GM18951 (cell line): ENCODE data around the gene FBXO15.

Experiments
- POLR2A ChIP-seq: IDR thresholded peaks from 4 replicates; pipeline ENCODE4 v1.6.1; 2011; ENCODE audit warnings: mild to moderate bottlenecking; ENCODE audit not compliant: insufficient read length, insufficient read depth; ENCODE audit errors: extremely low read depth
- in situ Hi-C: fragments of 300-500 bp; cut with MboI; formaldehyde crosslinking; loops from one replicate; pipeline ENCODE4 v1.12.0; 2022; ENCODE audit warnings: low sequenced_read_pairs, mixed read lengths, inconsistent platforms; ENCODE audit not compliant: unreplicated experiment

Gene FBXO15

DNA sequence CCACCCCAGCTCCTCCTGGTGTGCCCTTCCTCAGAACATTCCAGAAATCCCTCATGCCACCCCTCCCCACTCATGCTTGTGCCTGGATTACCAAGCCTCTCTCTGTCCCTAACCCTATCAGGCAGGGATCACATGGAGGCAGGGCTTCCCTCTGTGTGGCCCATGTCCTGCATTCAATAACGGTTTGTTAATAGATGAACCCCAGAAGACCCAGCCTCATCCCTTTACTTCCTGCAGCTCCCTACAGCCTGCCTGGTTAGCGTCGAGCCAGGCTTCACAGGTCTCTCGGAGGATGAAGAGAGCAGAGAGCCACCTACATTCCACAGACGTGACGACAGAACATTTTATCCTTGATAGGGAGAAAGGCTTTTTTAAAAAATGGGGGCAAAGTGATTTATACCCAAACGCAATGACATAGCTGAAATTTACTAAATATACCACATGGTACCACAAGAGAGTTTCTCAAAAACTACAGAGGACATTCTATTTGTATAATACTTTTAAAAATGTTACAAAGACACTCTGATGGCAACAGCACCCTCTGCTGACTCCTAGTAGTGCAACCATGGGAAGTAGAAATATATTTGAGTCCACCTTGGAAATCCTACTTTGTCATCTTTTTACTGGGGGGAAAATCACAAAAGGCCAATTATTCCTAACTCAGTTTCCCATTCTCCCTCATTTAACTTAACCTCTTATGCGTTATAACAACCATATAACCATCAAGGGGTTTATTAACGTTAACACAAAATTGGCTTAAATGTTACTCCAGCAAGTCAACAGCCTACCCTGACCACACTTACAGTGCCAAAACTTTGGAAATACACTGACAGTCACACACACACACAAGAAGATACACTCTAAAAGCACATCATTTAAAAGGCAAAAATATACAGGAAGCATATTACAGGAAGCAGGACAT is 30.7 kb downstream of the FBXO15 start:
- no peak for TF ChIP-seq POLR2A
- in situ Hi-C loops: no loop called here

DNA sequence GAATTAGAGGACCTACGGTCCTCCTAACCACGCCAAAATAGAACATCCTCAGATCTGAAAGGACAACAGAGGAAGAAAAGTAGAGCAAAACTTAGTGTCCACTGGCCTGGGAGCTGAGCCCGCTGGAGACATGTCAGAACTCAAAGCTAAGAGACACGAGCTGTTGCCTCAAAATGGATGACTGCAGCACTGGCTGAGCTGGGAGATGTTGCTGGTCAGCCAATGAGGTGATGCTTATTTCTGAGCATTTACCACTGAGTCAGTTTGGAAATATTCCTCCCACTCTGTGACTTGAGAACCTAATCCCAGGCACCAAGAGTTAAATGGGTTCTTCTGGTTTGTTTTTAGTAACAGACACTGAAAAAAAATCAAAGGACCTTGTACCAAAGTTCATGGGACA is 32.6 kb downstream of the FBXO15 start:
- TF ChIP-seq POLR2A: no peak
- in situ Hi-C loops: no loop called here

DNA sequence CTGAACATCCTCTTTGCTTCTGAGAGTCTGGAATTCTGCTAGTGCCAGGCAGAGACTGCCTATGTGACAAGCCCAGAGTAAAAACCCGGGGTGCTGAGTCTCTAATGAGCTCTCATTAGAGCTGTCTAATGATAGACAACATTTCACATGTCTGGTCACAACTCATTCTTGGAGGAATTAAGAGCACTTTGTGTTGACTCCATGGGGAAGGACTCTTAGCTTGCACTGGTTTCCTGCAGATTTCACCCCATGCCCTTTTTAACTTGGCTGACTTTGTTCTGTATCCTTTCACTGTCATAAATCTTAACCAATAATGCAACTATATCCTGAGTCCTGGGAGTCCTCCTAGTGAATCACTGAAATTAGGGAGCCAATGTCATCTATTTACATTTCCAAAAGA is 33.5 kb downstream of the FBXO15 start:
- TF ChIP-seq POLR2A: no peak
- in situ Hi-C loops: no loop called here

DNA sequence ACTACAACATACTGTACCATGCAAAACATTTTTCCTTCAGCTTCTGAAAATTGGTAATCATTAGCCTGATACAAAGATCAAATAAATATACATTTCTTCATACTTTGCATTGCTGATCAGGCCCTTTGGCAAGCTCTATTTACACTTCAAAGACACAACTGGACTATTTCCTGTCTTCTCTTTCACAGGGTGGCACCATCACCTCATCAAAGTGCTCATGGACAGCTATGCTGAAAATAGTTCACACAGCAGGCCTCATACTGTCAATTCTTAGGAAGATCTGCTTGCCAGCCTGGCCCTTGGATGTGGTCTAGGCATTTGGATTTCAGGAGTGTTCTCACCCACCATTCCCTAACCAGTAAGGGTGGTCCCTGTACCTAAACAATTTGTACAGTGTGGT is 33.9 kb downstream of the FBXO15 start:
- in situ Hi-C loops: no loop called here
- no peak for TF ChIP-seq POLR2A

DNA sequence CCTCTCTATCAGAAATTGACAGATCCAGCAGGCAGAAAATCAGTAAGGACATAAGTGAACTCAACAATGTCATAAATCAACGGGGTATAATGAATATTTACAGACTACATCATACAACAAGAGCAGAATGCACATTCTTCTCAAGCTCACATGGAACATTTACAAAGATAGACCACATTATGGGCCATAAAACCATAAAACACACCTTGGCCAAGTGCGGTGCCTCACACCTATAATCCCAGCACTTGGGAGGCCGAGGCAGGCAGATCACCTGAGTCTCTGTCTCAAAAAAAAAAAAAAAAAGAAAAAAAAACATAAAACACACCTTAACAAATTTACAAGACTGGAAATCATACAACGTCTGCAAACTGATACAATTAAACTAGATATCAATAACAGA is 36.7 kb downstream of the FBXO15 start:
- no peak for TF ChIP-seq POLR2A
- in situ Hi-C loops: no loop called here

DNA sequence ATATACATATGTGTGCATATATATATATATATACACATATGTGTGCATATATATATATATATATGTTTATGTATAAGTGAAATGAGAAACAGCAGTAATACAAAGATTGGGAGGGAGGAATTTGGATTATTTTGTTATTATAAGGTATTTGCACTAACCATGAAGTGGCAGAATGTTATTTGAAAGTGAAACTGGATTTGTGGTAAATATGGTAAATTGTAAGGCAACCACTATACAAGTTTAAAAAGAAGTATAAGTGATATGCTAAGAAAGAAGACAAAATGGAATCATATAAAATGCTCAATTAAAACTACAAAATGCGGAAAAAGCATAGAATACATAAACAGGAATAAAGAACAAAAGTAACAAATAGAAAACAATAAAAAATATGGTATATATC is 37.5 kb downstream of the FBXO15 start:
- in situ Hi-C loops: no loop called here
- no peak for TF ChIP-seq POLR2A

DNA sequence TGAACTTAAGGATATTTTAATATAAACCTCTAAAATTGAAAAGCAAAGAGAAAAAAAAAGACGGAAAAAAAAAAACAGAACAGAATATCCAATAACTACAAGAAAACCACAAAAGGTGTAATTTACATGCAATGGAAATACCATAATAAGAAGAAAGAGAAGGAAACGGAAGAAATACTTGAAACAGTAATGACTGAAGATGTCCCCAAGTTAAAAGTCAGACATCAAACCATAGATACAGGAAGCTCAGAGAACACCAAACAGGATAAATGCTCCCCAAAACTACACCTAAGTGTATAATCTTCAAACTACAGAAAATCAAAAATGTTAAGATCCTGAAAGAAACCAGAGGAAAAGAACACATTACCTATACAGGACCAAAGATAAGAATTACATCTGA is 39.2 kb downstream of the FBXO15 start:
- TF ChIP-seq POLR2A: no peak
- in situ Hi-C loops: no loop called here

DNA sequence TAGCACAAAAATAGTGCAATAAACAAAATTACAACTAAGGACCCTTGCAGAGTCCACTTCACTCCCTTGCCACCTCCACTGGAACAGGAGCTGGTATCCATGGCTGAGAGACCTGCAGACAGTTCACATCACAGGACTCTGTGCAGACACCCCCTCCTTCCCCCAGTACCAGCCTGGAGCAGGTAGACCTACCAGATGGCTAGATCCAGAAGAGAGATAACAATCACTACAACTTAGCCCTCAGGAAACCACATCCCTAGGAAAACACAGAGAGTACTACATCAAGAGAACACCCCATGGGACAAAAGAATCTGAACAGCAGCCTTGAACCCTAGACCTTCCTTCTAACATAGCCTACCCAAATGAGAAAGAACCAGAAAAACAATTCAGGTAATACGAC is 49.8 kb downstream of the FBXO15 start:
- in situ Hi-C loops: no loop called here
- TF ChIP-seq POLR2A: no peak

DNA sequence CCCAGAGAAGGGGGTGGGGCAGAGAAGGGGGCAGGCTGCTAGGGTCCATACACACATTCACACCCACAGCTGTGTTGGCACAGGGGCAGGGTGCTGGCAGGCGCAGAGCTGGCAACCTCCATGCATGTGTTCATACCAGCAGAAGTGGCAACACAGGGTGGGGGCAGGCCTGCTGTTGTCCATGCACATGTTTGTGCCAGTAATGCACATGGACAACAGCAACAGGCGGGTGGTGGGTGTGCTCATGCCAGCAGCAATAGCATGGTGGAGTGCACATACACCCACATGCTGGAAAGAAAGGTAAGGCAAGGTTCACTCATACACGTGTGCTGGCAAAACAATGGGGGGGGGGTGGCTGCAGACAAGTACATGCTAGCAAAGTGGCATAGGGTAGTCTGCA is 54.7 kb downstream of the FBXO15 start:
- no peak for TF ChIP-seq POLR2A
- in situ Hi-C loops: no loop called here

DNA sequence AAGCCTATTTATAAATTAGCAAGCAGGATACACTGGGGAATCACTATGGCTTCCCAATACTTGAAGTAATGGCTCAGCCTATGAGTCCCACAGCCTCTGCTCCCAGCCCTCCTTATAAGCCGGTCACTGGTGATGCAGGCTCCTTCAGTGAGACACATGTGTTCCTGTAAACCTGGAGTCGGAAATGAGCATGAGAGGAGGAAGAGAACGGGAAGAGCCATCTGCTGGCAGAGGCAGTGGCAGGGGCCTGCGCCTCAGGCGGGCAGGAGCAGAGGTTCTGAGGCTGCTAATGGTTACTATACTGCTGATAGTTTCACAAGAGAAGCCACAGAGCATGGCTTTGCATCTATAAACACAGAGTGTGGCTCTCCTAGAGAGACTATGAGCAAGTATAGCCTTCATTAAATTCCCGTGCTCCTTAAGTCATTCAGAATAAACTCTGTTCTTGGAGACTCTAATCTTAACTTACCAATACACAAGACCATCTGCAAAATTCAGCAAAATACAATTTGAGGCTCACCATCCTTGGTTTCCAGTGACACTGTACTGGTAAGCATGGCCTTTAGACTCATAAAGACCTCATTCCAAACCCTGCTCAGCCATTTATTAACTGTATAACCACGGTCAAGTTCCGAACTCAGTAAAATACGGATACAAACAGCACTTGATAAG is 63.3 kb downstream of the FBXO15 start:
- in situ Hi-C loops: no loop called here
- TF ChIP-seq POLR2A: no peak

DNA sequence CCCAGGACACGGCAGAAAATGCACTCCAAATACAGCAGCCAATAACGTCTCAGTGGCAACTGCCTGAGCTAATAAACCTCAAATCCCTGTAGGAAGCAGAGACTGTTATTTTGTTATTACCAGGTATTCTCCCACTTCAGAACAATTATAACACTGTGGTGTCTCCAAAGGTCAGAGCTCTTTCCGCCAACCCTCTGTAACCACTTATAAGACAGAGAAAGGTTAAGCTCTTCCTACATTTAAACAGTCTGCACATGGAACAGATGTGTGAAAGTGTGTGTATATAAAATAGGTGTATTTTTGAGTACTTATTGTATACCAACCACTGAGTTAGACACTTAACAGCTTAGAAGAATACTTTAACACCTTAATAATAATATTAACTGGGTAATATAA is 64.1 kb downstream of the FBXO15 start:
- in situ Hi-C loops: no loop called here
- no peak for TF ChIP-seq POLR2A

DNA sequence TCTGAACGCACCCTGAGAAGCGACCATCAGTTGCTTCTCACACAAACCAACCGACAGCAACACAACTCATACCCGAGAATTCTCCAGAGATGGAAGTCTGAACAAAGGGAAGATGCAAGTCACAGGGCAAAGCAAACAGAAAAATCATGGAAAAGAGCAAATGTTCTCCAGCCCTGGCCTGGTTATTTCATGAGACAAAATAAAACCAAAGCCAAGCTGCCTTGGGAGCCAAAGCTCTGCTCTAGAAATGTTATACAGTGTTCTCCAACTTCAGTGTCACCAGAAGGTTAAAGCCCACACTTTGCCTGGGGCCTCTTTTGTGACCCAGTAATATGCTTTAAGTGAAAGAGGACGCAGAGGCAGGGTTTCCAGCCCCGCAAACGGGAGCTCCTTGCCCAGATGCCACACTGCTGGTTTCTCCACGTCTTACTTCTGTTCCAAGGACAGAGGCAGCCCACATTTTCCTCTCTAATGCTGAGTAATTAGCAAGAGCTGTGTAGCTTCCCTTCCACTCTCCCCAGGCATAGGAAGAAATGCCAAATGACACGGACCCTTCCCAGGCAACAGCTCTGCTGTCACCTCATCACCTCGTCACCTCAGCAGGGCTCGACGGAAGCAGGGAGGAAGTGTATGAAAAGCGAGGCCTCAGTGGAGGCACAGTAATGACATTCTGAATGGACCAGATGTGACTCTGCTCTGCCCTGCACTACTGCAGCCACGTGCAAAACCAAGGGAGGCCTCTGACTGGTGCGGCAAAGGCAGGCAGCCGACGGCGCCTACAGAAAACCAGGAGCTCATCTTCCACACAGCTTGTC is 64.7 kb downstream of the FBXO15 start:
- in situ Hi-C loops: no loop called here
- TF ChIP-seq POLR2A: no peak
